Measurements from ENCODE around the gene DGKI. TPM values are rescaled to one million over a fixed set of nuclear protein-coding genes. Genes with fewer than 3 reads are reported as not detected.
"Not testable (repeated sequence)": the region's sequence is repeated elsewhere in the genome, so short reads cannot be mapped to it uniquely, and the experiment has no call there.

DGKI gene
- total RNA-seq, 1 experiment from 2014 or later: 0.39 TPM

DNA sequence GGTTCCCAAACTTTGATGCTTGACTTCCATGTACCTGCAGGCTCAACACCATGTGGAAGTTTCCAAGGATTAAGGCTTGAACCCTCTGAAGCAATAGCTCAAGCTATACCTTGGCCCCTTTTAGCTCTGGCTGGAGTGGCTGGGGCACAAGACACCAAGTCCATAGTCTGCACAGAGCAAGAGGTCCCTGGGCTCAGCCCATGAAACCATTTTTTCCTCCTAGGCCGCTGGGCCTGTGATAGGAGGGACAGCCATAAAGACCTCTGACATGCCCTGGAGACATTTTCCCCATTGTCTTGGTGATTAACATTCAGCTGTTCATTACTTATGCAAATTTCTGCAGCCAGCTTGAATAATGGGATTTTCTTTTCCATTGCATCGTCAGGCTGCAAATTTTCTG is 14.4 kb downstream of the DGKI start:
- ChIA-PET CTCF (no interaction called here), POLR2A (ENCODE audit: low non-redundant PET) (no interaction called here)
- H3K4me3 ChIP-seq (ENCODE audit: low read depth, low read length, poor library complexity, severe bottlenecking): no peak overlapping the region
- H3K36me3 ChIP-seq (ENCODE audit: insufficient read depth, low read length, poor library complexity, severe bottlenecking): no peaks in the 10 kb centered on the region
- peaks cover 4% of the 10 kb centered on the region for H3K27me3 ChIP-seq (replicated peaks; ENCODE audit: insufficient read depth, low read depth, low read length, poor library complexity)
- BruUV-seq (replicated peaks): no TSS peak
- intact Hi-C loops (cut with micrococcal nuclease; ENCODE audit: unreplicated experiment): no loop called here
- no peak overlapping the region for H3K27ac ChIP-seq (ENCODE audit: low read depth, low read length, poor library complexity, severe bottlenecking)
- no peaks in the 10 kb centered on the region for H3K9me3 ChIP-seq (ENCODE audit: low read depth, low read length, poor library complexity, severe bottlenecking)
- no peak for DNase-seq (ENCODE audit: low spot score)
- H3K4me1 ChIP-seq (ENCODE audit: insufficient read depth, low read length, poor library complexity, severe bottlenecking): no peaks in the 10 kb centered on the region
- TF ChIP-seq, protein P1, sequence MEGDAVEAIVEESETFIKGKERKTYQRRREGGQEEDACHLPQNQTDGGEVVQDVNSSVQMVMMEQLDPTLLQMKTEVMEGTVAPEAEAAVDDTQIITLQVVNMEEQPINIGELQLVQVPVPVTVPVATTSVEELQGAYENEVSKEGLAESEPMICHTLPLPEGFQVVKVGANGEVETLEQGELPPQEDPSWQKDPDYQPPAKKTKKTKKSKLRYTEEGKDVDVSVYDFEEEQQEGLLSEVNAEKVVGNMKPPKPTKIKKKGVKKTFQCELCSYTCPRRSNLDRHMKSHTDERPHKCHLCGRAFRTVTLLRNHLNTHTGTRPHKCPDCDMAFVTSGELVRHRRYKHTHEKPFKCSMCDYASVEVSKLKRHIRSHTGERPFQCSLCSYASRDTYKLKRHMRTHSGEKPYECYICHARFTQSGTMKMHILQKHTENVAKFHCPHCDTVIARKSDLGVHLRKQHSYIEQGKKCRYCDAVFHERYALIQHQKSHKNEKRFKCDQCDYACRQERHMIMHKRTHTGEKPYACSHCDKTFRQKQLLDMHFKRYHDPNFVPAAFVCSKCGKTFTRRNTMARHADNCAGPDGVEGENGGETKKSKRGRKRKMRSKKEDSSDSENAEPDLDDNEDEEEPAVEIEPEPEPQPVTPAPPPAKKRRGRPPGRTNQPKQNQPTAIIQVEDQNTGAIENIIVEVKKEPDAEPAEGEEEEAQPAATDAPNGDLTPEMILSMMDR (conservative IDR thresholded peaks at IDR 0.05; ENCODE audit: low read depth, low read length): no peak
- TF ChIP-seq EZH2 (IDR thresholded peaks at IDR 0.05; ENCODE audit: borderline replicate concordance, low read depth, low read length, poor library complexity, severe bottlenecking): no peak

DNA sequence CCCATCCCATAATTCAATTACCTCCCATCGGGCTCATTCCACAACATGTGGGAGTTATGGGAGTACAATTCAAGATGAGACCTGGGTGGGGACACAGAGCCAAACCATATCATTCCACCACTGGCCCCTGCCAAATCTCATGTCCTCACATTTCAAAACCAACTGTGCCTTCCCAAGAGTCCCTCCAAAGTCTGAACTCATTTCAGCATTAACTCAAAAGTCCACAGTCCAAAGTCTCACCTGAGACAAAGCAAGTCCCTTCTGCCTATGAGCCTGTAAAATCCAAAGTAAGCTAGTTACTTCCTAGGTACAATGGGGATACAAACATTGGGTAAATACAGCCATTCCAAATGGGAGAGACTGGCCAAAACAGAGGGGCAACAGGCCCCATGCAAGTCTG is 15.2 kb downstream of the DGKI start:
- DNase-seq (ENCODE audit: low spot score); H3K4me3 ChIP-seq (ENCODE audit: low read depth, low read length, poor library complexity, severe bottlenecking); H3K4me1 ChIP-seq (ENCODE audit: insufficient read depth, low read length, poor library complexity, severe bottlenecking); H3K36me3 ChIP-seq (ENCODE audit: insufficient read depth, low read length, poor library complexity, severe bottlenecking); CTCF ChIA-PET; POLR2A ChIA-PET (ENCODE audit: low non-redundant PET); BruUV-seq (replicated peaks); H3K27ac ChIP-seq (ENCODE audit: low read depth, low read length, poor library complexity, severe bottlenecking); intact Hi-C loops (cut with micrococcal nuclease; ENCODE audit: unreplicated experiment); H3K27me3 ChIP-seq (replicated peaks; ENCODE audit: insufficient read depth, low read depth, low read length, poor library complexity); H3K9me3 ChIP-seq (ENCODE audit: low read depth, low read length, poor library complexity, severe bottlenecking): not testable (repeated sequence)

DNA sequence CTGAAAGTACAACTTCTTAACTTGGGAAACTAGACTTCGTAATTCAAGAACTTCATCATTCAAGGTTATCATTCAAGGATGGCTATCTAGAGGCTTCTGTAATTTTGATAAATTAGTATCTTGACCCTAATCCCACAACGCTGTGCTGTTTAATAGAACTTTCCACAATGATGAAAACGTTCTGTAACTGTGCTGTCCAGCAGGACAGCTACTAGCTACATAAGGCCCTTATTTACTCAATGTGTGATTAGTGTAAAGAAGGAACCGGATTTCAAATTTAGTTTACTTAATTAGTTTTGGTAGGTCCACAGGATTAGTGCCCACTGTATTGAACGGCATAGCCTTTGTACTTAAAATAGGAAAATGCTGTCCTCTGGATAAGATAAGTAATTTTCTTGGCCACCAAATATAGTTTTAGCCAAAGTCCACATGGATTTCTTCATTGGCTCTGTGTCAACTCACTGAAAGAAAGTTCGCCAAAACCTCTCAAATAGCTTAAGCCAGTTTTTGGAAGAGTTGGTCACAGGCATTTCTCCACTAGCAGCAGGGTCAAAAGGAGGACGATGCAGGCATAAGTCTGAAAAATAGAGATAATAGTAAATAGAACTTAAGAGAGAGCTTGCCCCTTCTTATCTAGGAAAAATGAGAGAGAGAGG is 17.3 kb downstream of the DGKI start:
- Histone ChIP-seq H3K4me3 (ENCODE audit: low read depth, low read length, poor library complexity, severe bottlenecking) (no peak overlapping the region), H3K4me1 (ENCODE audit: insufficient read depth, low read length, poor library complexity, severe bottlenecking) (no peaks in the 10 kb centered on the region), H3K9me3 (ENCODE audit: low read depth, low read length, poor library complexity, severe bottlenecking) (no peaks in the 10 kb centered on the region), H3K27ac (ENCODE audit: low read depth, low read length, poor library complexity, severe bottlenecking) (no peak overlapping the region), H3K27me3 (replicated peaks; ENCODE audit: insufficient read depth, low read depth, low read length, poor library complexity) (peaks cover 4% of the 10 kb centered on the region), H3K36me3 (ENCODE audit: insufficient read depth, low read length, poor library complexity, severe bottlenecking) (no peaks in the 10 kb centered on the region)
- CTCF ChIA-PET: no interaction called here
- POLR2A ChIA-PET (ENCODE audit: low non-redundant PET): interaction anchor here (0.7 kb wide), 1 partner anchor 14 kb away, joined by 3 read pairs; no protein-coding TSS in a partner anchor
- DNase-seq (ENCODE audit: low spot score): no peak
- BruUV-seq (replicated peaks): no TSS peak
- intact Hi-C loops (cut with micrococcal nuclease; ENCODE audit: unreplicated experiment): no loop called here
- TF ChIP-seq, protein P1 (conservative IDR thresholded peaks at IDR 0.05; ENCODE audit: low read depth, low read length): no peak
- TF ChIP-seq EZH2 (IDR thresholded peaks at IDR 0.05; ENCODE audit: borderline replicate concordance, low read depth, low read length, poor library complexity, severe bottlenecking): no peak

DNA sequence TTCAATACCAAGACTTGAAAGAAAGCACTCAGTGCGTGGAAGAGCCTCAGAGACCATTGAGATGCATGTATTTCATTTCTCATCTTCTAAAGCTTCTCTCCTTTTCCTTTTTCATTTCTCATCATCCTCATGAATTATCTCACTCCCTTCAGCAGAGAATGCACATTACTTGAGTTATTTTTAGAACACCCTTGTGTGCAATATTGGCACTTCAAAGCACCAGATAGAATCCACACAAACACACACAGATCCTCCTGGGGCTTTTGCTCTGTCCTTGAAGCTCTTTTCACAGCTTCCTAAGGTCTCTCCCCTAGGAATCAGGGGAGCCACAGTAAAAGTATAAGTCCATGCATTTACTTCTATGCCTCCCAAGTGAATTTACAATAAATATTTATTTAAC is 18.3 kb downstream of the DGKI start:
- BruUV-seq (replicated peaks): no TSS peak
- intact Hi-C loops (cut with micrococcal nuclease; ENCODE audit: unreplicated experiment): no loop called here
- Histone ChIP-seq H3K27ac (ENCODE audit: low read depth, low read length, poor library complexity, severe bottlenecking) (no peak overlapping the region), H3K4me3 (ENCODE audit: low read depth, low read length, poor library complexity, severe bottlenecking) (no peak overlapping the region), H3K9me3 (ENCODE audit: low read depth, low read length, poor library complexity, severe bottlenecking) (no peaks in the 10 kb centered on the region), H3K27me3 (replicated peaks; ENCODE audit: insufficient read depth, low read depth, low read length, poor library complexity) (peaks cover 4% of the 10 kb centered on the region), H3K4me1 (ENCODE audit: insufficient read depth, low read length, poor library complexity, severe bottlenecking) (no peaks in the 10 kb centered on the region), H3K36me3 (ENCODE audit: insufficient read depth, low read length, poor library complexity, severe bottlenecking) (no peaks in the 10 kb centered on the region)
- ChIA-PET CTCF (no interaction called here), POLR2A (ENCODE audit: low non-redundant PET) (no interaction called here)
- DNase-seq (ENCODE audit: low spot score): no peak
- TF ChIP-seq, protein P1 (conservative IDR thresholded peaks at IDR 0.05; ENCODE audit: low read depth, low read length): no peak
- TF ChIP-seq EZH2 (IDR thresholded peaks at IDR 0.05; ENCODE audit: borderline replicate concordance, low read depth, low read length, poor library complexity, severe bottlenecking): no peak
